ENCODE measurements around the gene DDX11. TPM values are rescaled to one million over a fixed set of nuclear protein-coding genes. Genes with fewer than 3 reads are reported as not detected.
"Not testable (repeated sequence)": the region's sequence is repeated elsewhere in the genome, so short reads cannot be mapped to it uniquely, and the experiment has no call there.

The DDX11 gene
- total RNA-seq, 2 experiments from 2014 or later = 128 TPM

DNA sequence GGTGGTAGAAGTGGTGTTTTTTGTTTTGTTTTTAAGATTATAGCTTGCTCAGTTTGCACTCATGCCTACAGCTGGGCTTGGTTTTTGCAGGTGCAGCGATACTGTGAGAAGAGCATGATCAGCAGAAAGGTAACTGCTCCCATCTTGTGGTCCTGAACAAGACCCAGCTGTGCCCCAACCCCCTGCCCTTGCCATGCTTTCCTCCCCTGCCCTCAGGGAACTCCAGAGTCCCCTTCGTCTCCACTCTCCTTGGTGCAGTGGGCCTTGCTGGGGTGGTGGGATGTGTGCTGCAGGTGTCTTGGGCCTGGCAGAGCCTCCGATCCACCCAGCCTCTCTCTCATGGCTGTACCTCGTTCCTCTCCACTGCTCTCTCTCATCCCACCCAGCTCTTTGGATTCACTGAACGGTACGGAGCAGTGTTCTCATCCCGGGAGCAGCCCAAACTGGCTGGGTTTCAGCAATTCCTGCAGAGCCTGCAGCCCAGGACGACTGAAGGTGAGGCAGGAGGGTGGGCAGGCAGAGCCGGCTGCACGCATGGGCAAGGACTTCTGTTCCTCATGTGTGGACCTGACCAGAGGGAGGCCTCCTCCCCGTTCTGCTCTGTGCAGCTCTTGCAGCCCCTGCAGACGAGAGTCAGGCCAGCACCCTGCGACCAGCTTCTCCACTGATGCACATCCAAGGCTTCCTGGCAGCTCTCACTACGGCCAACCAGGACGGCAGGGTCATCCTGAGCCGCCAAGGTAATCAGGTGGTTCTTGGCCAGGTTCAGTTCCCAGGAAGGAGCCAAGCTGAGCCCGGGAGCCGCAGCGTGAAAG, 22.8 kb downstream of the DDX11 start:
- POLR2A ChIA-PET, CTCF ChIA-PET: not testable (repeated sequence)

DNA sequence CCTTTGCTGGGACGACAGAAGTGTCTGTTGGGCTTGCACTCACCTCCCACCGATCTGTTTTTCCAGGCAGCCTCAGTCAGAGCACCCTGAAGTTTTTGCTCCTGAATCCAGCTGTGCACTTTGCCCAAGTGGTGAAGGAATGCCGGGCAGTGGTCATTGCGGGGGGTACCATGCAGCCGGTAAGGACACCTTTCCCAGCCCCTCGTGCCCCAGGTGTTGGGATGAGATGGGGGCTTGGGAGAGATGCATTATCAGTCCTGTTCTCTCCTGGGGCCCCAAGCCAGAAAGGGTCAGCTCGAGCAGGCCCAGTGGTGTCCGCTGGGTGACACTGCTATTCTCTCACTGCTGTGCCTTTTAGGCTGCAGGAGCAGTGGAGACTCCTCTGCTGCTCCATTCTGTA, 24.2 kb downstream of the DDX11 start:
- CTCF ChIA-PET, POLR2A ChIA-PET: not testable (repeated sequence)

DNA sequence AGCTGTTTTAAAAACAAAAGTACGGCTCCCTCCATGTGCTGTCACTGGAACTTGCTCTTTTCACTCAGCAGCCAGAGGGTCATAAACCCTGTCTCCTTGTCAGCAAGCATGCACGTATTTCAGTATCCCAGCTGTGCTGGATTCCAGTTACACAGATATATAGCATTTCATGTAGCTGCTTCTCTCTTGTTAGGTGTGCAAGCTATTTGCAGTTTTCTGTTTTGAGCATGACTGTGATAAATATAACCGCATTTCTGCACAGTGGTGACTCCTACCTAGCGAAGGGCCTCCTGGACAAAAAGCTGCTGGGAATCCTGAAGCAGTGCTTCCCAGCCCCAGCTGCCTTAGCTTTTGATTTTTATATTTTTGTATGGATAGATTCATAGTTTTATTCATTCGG, 24.7 kb downstream of the DDX11 start:
- POLR2A ChIA-PET, CTCF ChIA-PET: not testable (repeated sequence)

DNA sequence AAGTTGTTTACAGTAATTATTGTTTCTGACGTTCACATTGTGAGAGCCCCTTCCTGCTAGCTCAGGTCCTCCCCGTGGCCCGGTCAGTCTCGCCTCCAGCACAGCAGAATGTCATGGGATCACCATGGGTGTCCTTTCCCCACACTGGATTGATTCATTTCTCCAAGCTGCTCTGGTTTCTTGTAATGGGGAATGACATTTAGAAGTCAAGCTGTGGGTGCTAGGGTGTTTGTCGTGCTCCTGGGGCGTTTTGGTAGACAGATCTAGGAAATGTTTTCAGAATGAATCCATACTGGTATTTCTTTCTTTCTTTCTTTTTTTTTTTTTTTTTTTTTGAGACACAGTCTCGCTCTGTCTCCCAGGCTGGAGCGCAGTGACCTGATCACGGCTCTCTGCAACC, 25.1 kb downstream of the DDX11 start:
- POLR2A ChIA-PET, CTCF ChIA-PET: not testable (repeated sequence)

DNA sequence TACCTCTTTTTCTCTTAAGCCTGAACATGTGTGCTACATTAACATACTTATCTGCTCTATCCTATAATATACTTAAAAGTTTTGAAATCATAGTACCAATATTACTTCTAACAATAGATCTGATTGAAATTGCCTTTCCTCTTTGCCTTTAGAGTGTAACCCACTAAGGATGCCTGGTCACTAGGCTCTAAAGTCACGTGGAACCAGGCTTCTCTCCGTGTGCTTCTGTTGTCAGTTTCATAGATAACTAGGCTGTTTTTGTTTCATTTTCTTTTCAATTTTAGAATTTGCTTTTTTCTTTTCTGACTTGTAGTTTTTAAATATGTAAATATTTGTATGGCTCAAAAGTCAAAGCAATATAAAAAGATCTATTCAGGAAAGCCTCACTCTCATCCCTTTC, 25.8 kb downstream of the DDX11 start:
- CTCF ChIA-PET, POLR2A ChIA-PET: not testable (repeated sequence)

DNA sequence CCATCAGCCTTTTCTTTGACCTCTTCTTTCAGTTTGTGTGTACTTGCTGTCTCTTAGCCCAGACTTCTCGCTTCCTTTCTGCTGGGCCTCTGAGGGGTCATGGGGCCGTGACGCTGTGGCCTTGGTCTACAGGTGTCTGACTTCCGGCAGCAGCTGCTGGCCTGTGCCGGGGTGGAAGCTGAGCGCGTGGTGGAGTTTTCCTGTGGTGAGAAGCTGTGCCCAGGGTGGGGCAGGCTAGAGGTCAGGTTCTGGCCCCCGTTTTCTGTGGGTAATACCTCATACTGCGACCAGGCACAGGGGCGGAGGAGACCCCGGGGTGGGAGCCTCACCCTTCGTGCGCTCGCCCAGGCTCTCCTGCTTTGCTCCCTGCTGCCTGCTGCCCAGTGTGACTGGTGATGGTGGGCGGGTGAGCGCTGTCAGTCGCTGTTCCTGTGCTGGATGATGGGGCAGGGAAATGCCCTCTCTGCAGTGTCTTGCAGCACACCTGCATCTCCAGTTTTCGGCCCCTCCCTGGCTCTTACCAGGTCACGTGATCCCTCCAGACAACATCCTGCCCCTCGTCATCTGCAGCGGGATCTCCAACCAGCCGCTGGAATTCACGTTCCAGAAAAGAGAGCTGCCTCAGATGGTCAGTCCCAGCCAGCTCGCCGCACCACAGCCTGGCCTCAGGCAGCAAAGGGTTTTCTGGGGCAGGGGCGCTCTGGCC, 27.0 kb downstream of the DDX11 start:
- CTCF ChIA-PET, POLR2A ChIA-PET: not testable (repeated sequence)

DNA sequence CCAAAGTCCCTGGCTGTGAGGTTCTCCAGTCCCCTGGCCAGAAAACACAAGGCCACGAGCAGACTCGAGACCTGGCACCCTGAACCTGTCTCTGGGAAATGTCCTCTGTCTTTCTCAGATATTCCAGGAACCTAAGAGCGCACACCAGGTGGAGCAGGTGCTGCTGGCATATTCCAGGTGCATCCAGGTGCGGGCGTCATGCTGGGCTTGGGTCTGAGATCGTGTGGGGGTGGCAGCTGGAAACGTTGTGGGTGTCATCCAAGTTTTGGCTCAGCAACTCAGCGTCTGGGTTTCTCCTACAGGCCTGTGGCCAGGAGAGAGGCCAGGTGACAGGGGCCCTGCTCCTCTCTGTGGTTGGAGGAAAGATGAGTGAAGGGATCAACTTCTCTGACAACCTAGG, 28.5 kb downstream of the DDX11 start:
- POLR2A ChIA-PET, CTCF ChIA-PET: not testable (repeated sequence)

DNA sequence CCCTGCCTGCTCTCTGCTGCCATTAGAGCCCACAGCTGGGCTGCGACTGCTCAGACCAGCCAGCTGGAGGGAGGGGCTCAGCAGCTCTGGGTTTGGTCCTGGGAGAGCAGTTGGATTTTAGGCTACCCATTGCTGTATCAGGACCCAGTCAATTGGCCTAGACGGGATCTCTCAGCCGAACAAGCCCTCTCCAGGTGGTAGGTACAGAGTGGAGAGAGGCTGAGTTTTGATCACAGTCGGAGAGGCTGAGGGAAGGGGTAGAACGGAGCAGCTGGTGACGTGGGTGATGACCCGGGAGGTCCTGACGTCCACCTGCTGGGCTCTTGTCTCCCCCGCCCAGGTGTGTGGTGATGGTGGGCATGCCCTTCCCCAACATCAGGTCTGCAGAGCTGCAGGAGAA, 28.9 kb downstream of the DDX11 start:
- POLR2A ChIA-PET, CTCF ChIA-PET: not testable (repeated sequence)

DNA sequence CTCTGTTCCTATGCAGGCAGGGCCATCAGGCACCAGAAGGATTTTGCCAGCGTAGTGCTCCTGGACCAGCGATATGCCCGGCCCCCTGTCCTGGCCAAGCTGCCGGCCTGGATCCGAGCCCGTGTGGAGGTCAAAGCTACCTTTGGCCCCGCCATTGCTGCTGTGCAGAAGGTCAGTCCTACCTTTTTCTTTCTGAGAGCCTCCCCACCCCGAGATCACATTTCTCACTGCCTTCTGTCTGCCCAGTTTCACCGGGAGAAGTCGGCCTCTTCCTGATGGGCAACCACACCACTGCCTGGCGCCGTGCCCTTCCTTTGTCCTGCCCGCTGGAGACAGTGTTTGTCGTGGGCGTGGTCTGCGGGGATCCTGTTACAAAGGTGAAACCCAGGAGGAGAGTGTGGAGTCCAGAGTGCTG, 29.9 kb downstream of the DDX11 start:
- POLR2A ChIA-PET, CTCF ChIA-PET: not testable (repeated sequence)

DNA sequence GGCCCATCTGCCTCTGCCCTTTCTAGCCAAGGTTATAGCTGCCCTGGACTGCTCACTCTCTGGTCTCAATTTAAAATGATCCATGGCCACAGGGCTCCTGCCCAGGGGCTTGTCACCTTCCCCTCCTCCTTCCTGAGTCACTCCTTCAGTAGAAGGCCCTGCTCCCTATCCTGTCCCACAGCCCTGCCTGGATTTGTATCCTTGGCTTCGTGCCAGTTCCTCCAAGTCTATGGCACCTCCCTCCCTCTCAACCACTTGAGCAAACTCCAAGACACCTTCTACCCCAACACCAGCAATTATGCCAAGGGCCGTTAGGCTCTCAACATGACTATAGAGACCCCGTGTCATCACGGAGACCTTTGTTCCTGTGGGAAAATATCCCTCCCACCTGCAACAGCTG, 30.6 kb downstream of the DDX11 start:
- POLR2A ChIA-PET, CTCF ChIA-PET: not testable (repeated sequence)

DNA sequence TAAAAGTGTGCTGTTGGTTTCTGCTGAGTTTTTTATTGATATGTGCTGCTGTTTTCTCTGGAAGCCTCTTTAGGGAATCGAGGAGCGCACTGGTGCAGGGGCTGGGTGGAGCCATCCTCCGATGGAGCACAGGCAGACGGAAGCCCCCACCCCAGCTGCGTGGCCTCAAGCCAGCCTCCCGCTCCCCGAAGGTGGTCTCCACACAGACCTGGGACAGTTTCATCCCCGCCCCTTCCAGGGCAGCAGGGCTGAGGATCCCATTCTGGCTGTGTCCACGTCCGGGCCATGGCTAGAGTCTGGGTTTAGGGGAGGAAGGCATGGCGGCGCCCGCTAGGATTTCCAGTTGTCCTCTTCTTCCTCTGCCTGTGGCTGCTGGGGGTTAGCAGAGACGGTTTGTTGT, 31.1 kb downstream of the DDX11 start:
- CTCF ChIA-PET, POLR2A ChIA-PET: not testable (repeated sequence)

DNA sequence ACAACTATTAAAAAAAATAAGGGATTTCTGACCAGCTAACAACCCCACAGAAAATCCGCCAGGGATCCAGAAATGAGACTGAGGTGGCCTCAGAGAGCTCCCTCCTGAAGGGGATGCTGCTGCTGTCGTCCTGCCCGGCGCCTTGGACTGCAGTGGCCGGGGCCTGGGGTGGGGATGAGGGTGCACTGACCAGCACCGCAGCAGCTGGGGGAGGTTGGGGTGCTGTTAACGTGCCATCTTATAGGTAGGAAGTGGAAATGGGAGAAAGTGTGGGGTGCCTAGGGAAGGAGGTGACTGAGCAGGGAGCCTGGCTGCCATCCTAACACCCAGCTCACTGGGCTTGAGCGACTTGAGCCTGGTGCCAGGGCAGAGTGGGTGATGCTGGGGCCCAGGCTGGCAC, 32.0 kb downstream of the DDX11 start:
- ChIA-PET POLR2A (no interaction called here), CTCF (interaction anchor here (0.6 kb wide), 1 partner anchor 172 kb away, joined by 4 read pairs; no protein-coding TSS in a partner anchor)

DNA sequence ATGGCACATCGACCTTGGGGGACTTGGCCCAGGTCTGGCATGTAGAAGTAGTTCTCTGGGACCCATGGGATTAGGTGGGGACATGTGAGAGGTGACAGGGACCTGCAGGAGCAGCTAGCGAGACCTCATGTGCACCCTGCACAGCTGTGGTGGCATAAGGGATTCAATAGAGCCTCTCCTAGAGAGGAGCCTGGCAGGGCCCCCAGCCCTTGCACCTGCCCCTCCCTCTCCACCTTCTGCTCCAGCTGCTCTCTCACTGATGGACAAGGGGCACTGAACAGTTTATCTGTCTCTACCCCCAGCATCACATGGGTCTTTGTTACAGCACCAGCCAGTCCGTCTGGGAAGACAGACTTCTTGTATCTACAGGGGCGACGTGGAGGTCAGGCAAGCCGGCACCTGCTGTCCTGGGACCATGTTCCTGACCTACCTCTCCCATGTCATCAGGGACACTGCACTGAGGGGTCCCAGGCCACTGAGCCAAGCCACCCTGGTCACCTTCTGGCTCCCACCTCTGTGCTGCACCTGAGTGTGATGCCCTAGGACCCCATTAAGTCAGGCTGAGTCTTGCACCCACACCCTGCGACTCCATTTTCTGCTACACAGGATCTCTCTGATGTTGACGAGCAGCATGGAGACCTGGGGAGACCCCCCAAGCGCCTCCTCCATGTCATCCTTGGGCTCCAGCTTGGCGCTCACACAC, 32.6 kb downstream of the DDX11 start:
- ChIA-PET CTCF (interaction anchor here (0.6 kb wide), 1 partner anchor 171 kb away, joined by 4 read pairs; no protein-coding TSS in a partner anchor), POLR2A (no interaction called here)

DNA sequence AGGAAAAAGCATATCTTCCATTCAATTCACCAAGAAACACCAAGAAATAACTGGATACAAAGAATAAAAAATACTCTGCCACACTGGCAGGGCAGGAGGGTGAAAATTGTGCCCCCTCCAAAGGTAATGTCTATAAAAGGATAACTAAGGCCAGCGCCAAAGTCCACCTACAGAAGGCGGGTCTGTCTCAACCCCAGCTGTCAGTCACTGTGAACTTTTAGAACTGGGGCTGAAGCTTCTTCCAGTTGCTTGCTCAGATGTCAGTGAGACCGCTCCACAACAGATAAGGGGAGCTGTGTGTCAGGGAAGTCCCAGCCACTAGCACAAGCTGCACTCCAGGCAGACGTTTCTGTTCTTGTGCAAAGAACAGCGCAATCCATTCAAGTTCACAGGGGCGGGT, 36.1 kb downstream of the DDX11 start:
- POLR2A ChIA-PET, CTCF ChIA-PET: not testable (repeated sequence)

DNA sequence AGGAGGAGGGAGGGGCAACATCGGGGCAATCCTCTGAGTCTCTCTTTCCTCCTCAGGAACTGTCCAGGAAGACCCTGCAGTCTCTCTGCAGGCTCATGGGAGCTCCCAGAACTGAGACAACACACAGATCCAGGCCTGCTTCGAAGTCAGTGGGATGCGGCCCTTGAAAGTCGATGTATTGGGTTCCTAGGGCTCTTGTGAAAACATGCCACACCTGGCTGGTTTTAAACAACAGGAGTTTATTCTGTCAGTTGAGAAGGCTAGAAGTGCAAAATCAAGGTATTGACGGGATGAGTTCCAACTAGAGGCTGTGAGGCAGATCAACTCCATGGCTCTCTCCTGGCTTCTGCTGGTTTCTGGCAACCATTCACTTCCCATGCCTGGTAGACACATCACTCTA, 36.6 kb downstream of the DDX11 start:
- CTCF ChIA-PET, POLR2A ChIA-PET: not testable (repeated sequence)

DNA sequence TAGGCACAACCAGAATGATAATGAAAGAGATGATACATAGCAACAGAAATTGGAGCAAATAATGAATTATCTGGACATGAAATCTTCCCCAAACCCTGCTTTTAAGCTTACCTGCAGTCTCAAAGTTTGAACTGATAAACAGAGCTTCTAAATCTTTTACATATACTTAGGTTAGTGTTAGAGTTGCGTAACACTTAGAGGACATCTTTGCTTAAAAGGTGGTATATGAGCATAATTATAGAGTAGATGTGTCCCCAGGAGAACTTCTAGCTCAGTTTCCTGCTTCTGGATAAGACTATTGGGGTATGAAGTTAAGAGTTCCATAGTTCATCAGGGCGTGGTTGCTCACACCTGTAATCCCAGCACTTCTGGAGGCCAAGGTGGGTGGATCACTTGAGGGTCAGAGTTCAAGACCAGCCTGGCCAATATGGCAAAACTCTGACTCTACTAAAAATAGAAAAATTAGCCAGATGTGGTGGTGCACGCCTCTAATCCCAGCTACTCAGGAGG, 41.5 kb downstream of the DDX11 start:
- CTCF ChIA-PET = interaction anchor here (0.6 kb wide), 1 partner anchor 270 kb away, joined by 3 read pairs; no protein-coding TSS in a partner anchor
- POLR2A ChIA-PET = not testable (repeated sequence)

DNA sequence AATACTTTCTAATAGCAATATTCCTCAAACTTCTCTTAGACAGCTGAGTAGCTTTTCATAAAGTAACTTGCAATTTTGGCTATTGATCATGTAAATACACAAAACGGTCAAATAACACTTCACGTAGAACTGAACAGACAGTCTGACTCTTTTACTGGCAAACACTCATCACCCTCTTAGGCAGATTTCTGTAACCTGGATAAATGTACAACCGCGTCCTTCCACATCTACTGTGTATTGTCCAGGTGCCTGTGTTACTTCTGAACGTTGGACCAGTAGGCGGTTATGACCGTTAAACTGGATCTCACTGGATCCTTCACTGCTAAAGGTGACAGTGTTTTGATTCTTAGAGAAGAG, 43.2 kb downstream of the DDX11 start:
- POLR2A ChIA-PET, CTCF ChIA-PET: not testable (repeated sequence)

DNA sequence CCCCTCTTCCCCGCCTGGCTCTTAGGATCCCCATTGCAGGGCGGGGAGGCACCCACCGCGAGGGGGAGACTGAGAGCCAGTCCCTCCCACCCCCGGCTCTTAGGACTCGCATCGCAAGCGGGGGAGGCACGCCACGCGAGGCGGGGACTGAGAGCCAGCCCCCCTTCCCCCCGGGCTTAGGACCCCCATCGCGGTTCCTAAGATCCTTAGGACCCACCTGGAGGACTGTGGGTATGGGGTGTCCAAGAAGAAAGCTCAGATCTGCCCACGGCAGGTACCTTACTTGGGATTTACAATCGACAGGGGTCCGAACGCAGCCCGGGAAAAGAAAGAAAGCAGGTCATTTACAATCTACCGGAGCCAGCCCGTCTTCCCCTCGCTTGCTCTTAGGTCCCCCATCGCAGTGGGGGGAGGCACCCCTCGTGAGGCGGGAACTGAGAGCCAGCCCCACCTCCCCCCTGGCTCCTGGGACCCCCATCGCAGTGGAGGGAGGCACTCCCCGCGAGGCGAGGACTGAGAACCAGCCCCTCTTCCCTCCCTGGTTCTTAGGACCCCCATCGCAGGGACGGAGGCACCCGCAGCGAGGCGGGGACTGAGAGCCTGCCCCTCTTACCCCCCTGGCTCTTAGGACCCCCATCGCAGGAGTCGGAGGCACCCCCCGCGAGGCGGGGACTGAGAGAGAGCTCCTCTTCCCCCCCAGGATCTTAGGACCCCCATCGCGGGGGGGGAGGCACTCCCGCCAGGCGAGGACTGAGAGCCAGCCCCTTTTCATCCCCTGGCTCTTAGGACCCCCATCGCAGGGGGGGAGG, 43.7 kb downstream of the DDX11 start:
- CTCF ChIA-PET = interaction anchor here (0.6 kb wide), 1 partner anchor 154 kb away, joined by 4 read pairs; no protein-coding TSS in a partner anchor
- POLR2A ChIA-PET = no interaction called here

DNA sequence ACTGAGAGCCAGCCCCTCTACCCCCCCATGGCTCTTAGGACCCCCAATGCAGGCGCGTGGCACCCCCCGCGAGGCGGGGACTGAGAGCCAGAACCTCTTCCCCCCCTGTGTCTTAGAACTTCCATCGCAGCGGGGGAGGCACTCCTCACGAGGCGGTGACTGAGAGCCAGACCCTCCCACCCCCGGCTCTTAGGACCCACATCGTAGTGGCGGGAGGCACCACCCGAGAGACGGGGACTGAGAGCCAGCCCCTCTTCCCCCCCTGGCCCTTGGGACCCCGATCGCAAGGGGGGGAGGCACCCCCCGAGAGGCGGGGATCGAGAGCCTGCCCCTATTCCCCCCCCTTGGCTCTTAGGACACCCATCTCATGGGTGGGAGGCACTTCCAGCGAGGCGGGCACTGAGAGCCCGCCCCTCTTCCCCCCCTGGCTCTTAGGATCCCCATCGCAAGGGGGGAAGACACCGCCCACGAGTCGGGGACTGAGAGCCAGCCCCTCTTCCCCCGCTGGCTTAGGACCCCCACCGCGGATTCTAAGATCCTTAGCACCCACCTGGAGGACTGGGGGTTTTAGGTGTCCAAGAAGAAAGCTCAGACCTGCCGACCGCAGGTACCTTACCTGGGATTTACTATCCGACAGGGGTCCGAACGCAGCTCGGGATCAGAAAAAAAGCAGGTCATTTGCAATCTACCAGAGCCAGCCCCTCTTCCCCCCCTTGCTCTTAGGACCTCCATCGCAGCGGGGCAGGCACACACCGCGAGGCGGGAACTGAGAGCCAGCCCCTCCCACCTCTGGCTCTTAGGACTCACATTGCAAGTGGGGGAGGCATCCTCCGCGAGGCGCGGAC, 44.9 kb downstream of the DDX11 start:
- ChIA-PET CTCF (no interaction called here), POLR2A (no interaction called here)
